8988T (cell line): Measurements from ENCODE around the gene ETV3.
A peak's percentile ranks its signal among the peaks of the same experiment; 100 is the strongest.
"Not testable (repeated sequence)": the region's sequence is repeated elsewhere in the genome, so short reads cannot be mapped to it uniquely, and the experiment has no call there.

Experiments
- DNase-seq: peaks from one replicate; pipeline ENCODE4 v3.0.0; 2011

The ETV3 gene

DNA sequence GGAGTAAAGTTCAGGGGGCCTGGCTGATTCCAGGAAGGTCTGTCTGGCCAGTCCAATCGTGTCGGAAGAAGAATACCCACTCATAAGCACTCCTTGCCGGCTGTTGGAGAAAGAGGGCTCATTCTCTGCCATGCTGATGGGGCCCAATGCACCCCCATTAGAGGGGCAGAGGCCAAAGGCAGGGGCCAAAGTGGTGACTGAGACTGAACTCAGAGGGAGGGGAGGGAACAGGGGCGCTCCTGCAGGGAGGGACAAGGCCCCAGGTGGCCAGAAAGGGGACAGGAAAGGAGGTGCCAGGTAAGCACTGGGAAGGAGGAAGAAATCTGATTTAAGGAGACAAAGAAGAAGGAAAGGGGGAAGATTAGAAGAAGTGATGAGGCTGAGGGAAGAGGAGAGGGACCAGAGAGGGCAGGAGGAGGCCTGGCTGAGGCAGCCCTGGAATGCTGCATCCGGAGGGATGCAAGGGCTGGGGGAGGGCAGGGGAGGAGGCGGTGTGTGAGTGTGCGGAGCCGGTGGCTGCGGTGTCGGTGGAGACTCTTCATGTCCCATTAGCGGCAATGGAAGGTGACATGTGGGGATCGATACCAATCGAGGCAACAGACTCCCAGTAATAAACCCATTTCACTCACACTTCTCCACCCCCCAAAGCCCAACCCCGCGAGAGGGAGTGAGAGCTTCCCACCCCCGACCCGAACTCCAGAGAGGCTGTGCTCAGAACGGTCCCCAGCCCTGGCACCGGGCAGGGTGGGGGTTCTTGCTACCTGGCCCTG lies 26.6 kb downstream of the ETV3 start:
- DNase-seq: no peak

DNA sequence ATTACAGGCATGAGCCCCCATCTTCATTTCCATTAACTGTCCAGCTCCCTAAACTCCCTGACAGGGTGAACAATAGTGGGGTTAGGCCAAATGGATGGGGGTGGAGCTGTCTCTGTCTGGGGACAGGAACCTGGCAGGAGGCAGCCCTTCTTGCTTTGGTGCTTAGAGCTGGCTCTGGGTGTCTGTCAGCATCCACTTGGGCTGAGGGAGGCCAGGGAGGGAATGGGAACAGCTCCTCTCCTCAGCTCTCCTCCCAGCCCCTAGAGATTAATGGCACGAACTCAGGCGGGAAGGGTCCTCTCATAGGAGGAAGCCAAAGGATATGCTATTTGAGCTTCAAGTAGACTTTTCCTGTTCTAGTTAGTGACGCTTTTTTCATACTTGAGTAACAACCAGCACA lies 27.5 kb downstream of the ETV3 start:
- DNase-seq: no peak

DNA sequence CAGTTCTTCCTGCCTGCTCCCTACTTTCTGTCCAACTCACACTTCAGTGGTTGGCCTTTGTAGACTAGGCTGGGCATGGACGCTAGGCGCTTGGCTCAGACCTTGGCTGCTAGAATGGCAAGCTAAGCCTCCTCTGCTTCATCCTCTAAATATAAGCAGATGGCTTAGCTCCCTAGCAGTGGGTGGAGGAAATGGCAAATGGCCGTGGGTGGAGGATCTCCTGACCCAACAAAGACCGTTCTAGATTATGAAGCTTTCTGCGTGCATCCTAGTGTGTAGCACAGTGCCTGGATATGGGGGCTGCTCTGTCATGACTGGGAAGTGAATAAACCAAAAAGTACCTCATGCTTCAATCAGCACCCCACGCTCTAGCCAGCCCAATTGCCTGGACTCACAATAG lies 28.2 kb downstream of the ETV3 start:
- no peak for DNase-seq

DNA sequence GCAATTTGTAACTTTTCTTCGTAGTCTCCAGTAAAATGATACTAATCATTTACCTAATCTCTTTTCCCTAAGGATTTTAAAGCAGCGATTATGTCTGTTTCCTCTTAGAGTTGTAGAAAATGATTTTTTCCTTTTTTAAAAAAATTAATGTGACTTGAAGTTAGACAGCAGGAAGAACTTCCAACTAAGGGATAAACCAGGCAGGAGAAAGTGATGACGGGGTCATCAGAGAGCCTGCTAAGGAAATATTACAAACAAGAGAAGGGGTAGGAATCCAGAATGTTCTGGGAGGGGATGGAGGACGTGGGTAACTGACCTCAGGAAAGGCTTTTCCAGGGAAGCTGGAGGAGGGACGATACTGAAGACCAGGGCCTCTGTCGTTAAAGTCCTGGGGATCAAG lies 29.7 kb downstream of the ETV3 start:
- no peak for DNase-seq

DNA sequence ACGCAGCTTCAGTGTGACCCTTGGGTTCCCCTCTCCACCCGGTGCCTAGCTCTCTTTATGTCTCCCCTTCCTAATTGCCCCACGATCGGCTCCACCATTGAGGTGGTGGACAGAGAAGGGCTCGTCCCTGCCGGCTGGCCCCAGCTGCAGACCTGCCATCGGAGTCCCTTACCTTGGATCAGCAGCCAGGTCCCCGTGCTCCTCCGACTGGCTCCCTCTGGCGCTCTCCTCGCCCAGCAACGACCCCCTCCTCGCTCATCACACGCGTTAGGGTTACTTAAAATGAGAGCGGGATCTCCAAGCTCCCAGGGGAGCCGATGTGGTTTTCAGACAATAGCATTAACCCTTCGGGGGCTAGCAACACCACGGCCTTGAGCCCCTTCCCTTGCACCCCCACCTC lies 30.5 kb downstream of the ETV3 start:
- DNase-seq: no peak

DNA sequence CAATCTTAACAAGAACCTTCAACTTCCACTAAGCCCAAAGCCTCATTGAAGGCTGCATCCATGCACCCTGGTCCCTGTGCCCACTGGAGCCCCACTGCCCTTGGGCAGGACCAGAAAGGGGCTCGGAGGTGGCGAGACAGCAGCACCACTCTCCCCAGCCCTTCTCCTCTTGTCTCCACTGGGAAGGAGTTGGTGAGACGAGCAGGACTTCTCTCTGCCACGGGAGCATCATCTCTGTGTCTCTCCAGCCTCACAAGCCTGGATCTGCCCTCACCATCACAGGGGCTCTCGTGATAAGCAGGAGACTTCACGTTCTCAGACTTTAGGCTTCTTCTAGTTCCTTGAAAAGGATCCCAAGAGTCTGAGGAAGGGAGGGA lies 31.4 kb downstream of the ETV3 start:
- DNase-seq: no peak

DNA sequence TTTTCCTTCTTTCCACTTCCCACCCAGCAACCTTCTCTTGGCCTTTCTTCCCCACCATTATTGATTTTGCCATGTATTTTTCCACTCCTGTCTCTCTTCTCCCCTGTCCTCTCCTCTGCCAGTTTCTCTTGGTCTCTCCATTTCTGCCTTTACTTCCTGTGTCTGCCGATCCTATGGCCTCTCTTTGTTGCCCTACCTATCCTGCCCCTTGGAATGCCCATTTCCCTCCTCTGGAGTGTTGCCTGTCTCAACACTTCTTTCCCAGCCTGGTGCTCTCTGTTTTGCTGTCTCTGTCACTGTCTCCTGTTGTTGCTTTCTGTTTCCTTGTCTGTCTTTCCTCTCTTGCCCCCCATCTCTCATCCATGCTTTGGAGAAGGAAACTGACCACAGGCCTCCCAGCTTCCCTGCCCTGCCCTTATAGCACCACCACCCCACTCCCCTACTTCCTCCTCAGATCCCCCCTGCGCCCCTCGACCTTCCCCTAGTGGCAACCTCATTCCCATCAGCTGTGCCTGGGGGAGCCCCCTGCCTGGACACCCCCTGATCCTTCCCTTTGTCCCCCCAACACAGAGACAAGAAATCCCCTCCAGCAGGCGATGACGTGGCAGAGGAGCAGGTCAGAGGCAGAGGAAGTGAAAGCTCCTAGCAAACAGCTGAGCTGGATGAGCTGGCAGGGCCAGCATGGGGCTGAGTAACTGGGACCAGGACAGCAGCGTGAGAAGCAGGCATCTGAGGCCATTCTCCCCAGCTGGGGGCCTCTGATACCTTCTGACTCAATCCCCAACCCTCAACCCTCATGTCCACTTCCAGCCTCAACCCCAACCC lies 32.0 kb downstream of the ETV3 start:
- peak; percentile 88 for DNase-seq

DNA sequence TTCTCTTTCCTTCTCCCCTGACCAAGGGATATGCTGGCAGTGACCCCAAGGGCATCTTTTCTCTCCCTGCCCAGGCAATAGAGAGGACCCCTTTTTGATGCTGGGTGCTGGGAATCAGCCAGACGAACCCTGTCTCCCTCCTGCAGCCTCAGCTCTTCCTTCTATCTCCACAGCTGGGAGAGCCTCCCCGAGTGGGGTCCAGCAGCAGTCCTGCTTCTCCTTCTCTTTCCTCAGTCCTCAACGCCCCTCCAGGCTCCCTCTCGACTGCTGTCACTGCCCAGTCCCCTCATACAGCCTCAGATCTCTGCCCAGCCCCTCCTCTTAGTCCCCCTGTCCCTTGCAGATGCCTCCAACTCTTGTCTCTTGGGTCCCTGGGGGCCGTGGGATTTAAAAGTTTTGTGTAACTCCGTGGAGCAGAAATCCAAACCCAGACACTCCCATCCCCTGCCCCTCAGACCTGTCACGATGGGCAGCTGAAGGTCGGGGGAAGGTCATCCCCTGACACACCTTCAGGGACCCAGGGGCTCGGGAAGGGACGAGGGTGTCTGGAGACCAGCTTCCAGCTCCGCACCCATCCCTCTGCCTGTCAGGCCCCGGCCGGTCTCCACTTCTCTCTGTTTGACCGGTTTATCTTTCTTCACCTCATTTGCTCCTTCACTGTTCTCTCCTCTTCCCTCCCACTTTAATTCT lies 32.8 kb downstream of the ETV3 start:
- no peak for DNase-seq

DNA sequence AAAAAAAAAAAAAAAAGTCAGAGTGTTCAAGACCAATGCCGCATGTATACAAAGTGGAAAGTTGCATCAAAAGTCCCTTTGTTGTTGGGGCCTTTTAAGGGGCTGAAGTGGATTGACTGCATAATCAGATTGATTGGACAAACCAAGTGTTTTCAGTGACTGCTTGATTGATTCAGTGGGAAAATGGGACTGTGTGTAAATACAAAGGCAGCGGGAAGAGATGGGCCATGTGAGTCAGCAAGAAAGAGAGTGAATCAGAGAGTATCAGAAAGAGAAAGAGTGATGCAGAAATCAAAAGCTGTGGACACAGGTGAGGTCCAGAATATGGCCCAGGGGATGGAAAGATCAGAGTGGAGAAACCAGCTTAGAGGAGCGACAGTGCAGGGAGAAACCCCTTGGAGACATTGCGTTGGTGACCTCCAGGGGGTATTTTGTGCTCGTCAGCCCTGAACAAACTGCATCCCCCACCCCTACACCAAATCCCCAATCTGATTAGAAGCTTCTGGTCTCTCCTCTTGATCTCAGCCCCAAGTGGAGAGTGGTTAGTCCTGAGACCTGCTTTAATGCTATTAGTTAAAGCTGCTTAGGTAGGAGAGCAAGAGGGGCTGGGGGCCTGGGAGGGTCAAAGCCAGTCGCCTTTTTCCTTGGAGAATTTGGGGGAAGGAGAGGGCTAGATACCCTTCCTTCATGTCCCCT lies 33.4 kb downstream of the ETV3 start:
- DNase-seq: no peak

DNA sequence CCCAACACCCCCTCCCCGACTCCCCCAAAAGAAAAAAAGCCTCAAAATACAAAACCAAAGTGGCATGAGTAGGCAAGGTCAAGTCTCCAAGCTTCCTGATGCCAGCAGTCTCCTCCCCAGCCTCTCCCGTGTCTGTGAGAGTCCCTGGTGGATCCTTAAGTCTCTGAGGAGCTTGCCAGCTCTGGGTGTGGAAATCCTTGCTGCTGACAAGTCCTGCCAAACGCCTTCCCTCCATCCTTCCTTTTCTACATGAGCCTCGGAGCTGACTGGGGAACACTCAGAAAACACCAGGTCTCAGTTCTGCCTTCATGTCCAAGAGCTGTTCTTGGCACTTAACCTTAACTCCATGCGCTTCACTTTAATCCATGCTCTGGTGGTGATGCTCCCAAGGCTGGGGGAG lies 34.9 kb downstream of the ETV3 start:
- no peak for DNase-seq

DNA sequence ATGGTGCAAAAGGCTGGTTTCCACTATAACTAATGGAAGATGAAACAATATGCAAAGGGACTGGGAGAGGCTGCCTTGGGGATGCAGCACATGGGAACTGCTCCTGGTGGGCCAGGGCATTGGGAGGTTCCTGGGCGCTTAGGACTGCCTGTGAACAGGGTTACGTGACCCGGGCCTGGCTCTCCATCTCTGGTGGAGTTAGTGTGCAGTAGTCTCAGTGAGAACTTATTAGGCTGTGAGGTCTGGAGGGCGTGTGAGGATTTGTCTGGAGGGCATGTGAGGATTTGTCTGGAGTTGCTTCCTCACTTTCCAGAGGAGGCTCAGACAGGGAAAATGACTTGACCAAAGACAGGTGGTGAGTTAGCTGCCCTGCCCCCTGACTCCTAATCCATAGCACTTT lies 37.0 kb downstream of the ETV3 start:
- DNase-seq: no peak

DNA sequence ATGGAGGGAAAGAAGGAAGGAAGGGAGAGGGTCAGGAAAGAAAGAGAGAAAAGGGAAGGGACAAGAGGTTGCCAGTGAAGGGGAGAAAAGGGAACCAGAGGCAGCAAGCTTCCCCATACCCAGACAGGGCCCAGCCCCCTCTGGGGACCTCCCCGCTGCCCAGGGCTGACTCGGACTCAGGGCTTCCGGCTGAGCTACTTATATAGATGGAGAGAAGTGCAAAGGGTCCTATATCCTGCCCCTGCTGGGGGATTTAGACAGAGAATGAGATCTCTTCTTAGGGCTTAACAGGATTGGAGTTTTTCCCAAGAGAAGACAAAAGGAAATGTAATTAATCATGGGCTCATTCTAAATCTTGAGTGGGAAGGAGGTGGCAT lies 38.6 kb downstream of the ETV3 start, which contains the start of gene ETV3L:
Gene ETV3L, minus strand, starts transcription at position 176 of the 377 bp plus-strand sequence. CDS start 285 bp downstream, outside the sequence.
- no peak for DNase-seq

DNA sequence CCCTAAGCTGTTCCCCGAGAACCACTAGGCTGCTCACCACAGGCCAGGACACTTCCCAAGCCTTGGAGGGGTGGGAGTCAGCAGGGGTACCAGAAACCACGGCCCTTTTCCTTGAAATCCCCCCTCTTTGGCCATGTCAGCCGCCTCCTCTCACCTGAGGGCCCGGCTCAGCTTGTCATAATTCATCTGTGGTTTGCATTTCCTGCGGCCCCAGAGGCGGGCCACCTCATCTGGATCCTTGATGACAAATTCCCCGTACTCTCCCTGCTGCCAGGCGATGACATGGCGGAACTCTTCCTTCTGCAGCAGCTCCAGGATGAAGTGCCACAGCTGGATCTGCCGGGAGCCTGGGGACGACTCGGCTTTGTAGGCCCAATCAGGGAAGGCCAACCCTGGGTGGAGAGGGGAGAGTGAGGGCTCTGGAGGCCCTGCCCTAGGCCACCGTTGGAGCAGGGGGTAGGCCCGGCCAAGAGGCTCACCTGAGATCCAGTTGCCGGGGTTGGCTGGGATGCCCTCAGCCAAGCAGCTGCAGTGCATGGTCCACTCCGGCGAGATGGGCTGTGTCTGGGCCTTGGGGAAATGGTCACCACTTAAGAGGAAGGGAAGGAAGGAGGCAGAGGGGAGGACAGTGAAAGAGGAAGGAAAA lies 39.1 kb downstream of the ETV3 start:
- not testable (repeated sequence) for DNase-seq

DNA sequence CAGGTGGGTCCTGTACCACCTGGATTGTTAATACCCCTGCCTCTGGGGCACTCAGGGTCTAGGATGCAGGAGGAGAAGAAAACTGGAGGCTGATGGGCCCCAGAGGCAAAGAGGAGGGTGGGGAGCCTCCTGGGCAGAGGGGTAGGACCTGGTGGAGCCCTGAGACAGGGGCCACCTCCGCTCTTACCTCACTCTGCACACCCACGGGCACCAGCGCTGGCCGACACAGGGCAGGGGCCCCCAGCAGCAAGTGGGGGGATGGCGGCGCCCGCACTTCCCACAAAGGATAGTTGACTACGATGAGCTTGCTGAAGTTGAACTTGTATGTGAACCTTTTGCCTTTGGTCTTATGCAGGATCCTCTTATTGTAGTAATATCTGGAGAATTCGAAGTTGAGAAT lies 39.7 kb downstream of the ETV3 start:
- DNase-seq: no peak

DNA sequence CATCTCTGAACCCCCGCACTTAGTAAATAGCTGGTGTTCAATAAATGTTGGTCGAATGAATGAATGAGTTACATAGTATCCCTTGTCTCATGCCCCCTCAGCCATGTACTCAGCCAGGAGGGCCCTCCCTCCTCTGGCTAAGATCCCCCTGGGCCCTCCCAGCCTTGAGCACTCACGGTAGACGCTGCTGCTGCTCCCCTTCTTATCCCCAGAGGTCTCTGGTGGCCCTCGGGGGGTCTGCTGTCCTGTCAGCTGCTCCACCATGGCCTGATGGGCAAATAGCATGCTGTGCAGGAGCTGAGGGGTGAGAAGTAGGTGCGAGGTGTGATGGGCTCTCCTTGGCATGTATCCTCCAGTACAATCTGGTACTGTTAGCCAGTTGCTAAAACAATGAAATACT lies 40.5 kb downstream of the ETV3 start:
- DNase-seq: no peak

DNA sequence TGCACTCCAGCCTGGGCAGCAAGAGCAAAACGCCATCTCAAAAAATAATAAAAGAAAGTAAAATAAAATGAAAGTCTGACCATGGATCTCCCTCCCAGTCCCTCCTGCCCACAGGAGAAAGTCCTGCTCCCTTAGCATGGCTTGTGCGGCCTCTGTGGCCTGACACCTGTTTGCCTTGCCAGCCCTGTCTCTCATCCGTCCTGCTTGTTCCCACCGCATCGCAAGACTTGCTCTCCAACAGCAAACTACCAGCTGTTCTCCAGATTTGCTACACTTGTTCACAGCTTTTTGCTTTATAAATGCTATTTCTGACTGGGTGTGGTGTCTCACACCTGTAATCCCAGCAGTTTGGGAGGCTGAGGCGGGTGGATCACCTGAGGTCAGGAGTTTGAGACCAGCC lies 41.3 kb downstream of the ETV3 start:
- DNase-seq: no peak

DNA sequence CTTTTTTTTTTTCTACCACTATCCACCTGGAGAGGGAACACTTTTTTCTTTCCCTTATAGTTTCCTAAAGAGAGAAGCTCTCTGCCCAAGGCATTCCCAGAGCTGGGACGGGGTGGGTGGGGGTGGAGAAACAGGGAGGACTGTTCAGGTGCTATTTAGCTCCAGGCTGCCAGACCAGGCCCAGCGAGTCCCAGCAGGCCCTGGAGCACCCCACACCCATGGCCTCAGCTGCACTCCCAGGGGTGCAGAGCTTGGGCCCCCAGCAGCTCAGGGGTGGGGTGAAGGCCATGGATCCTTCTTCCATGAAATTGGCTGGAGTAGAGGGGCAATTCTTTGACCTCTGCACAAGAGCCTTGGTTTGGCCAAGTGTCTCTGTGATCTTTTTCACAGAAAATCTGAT lies 42.6 kb downstream of the ETV3 start:
- no peak for DNase-seq

DNA sequence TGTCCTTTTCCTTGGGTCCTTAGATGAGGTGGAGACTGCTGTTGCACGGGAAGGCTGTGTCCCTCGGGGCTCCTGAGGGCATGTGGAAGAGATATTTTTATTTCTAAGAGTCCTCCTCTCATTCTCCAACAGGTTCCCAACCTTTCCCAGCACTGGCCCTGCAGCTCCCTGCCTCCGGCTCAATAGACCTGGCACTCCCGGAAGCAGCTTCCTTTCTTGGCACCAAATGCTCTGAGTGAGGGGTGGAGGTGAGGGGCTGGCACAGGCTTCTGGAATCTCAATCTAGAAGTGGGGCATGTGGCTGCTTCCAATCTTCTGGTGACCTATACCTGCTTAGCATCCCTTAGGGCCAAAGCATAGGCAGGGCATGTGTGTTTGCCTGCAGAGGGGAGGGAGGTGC lies 43.1 kb downstream of the ETV3 start:
- no peak for DNase-seq

DNA sequence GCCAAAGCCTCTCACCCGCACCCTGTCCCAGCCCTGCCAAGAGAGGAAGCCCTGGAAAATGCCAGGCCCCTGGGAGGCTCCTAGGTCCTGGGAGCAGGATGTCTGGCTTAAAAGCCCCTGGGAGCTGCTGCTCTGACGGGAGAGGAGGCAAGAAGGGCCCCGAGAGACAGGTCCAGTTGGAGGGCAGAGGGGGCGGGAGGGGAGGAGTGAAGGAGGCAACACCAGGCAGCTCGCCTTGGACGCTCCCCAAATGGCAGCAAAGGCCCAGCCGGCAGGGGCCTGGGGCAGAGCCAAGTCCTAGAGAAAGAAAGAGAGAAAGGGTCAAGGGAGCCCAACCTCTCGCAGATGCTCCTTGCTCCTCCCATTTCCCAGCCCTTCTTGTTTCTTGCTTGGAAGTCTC lies 45.4 kb downstream of the ETV3 start:
- DNase-seq: no peak

DNA sequence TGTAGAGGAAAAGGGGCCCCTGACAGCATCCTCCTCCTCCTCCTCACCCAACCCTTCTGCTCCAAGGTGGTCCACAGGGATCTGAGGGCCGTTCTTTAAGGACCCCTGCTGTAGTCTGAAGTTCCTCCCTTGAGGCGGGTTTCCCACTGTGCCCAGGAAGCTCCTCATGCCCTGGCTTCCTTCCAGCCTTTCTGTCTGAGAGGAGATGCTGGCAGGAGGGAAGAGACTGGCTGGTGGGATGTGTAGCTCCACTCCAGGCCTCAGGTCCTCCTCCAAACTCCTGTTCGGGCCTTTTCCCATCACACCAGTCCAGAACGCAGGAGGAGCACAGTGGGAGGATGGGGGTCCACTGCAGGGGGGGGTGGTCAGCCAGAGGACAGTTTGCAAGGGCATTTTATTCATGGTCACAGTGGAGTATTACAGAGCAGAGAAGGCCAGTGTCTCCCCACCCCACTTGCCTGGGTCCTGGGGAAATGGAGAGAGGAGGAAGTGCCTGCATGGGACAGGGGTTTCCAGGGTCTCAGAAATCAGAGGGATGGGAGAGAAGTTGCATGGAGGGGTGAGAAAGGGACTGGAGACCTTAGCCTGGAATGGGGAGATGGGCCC lies 46.4 kb downstream of the ETV3 start:
- DNase-seq: no peak

DNA sequence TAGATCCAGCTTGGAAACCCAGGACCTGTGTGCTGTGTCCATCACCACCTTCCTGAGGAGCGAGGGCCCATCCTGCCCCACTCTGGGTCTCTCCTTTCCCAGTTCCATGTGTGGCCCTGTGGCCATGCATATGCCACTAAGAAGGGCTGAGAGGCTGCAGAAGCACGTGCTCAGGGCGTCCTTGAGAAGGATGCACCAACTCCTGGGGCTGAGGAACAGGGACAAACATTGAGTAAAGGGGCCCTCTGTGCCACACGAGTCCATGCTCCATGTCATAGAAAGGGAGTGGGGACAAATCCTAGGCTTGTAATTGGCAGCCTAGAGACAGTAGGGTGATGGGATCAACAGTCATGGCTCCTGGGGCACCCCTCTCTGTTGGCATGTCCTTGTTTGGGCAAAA lies 47.0 kb downstream of the ETV3 start:
- DNase-seq: no peak

DNA sequence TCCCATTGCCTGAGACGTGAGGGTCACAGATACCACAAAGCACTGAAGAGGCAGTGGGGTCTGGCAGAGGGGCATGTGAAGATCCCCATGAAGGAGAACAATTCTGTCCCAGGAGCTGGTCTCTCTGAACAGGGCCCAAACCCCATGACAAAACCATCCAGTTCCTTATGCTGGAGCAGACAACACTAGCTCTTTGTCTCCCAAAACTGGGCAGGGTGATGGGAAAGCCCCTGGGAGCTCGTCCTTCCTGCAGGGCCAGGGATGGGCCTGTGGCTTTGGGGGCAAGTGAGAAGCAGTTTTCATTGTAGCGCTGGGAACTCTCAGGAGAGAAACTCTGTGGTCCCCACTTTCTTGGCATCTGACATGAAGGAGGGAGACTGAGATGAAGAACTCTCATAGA lies 47.4 kb downstream of the ETV3 start:
- no peak for DNase-seq
